ENCODE results near the gene NUDT19. TPM values are rescaled to one million over a fixed set of nuclear protein-coding genes. Genes with fewer than 3 reads are reported as not detected.

NUDT19 gene
- total and polyA plus RNA-seq, 9 of the 15 experiments (the other 6 are each of a cell fraction or from before 2014, with no cell fraction given), result 9.6 to 38.6 (median 14.4) TPM

DNA sequence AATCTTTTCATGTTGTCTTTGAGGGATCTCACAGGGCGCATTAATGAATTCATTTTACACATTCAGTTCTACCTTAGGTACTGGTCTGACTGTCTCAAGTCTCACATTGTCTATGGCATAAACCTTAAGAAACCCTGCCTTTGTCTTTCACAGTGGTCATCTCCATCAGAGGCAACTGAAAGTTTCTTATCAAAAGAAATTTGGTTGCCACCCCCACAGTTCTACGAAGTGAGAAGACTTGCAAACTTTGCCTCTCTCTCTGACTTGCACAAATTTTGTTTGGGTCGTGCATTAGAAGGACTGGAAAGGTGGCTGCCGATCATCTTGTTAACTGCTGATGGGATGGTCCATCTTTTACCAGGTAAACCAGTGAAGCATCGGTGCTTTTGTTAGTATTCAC lies 17.4 kb downstream of the NUDT19 start:
- no peaks in the 10 kb centered on the region for H3K9me3 ChIP-seq (replicated peaks; ENCODE audit: control insufficient read depth, insufficient read depth, low read depth, low read length)
- H3K4me1 ChIP-seq (replicated peaks in 1 of 2; ENCODE audit: control insufficient read depth in 2 of 2, insufficient read depth in 2 of 2, low read length in 2 of 2), result peaks cover 0 to 9% of the 10 kb centered on the region in 2 experiments; a peak in 3 of 5 replicates
- H2AFZ ChIP-seq (ENCODE audit: low read depth, low read length), result no peak overlapping the region
- in situ Hi-C loops (cut with MboI), result no loop called here
- peaks cover 38% of the 10 kb centered on the region for H3K79me2 ChIP-seq (ENCODE audit: control insufficient read depth, insufficient read depth, low read length)
- intact Hi-C loops (cut with micrococcal nuclease), result no loop called here
- no peak overlapping the region for H3K9ac ChIP-seq (ENCODE audit: insufficient read depth in 1 of 2, low read depth in 2 of 2, low read length in 2 of 2)
- H4K20me1 ChIP-seq (replicated peaks; ENCODE audit: control insufficient read depth, insufficient read depth, low read length), result no peaks in the 10 kb centered on the region
- TF ChIP-seq EGR1 (conservative IDR thresholded peaks at IDR 0.05) (peak; percentile 66), RUNX1 (IDR thresholded peaks at IDR 0.05; ENCODE audit: low read depth) (no peak)
- no TSS peak for BruUV-seq (replicated peaks)
- no peaks in the 10 kb centered on the region for H3K27me3 ChIP-seq (ENCODE audit: control insufficient read depth in 2 of 2, insufficient read depth in 2 of 2, low read length in 2 of 2)
- H3K27ac ChIP-seq (ENCODE audit: extremely low read depth, low read depth, low read length), result peak overlapping the region; percentile 37; the same call in 1 of the 3 replicates
- ChIA-PET POLR2A (interaction anchor here (0.7 to 1.3 kb wide), 4 partner anchors 9 to 1397 kb away, joined by 3 to 4 read pairs (median 4); no protein-coding TSS in a partner anchor), CTCF (ENCODE audit: low intra/inter-chr PET ratio) (no interaction called here)
- H3K4me3 ChIP-seq, result no peak overlapping the region
- ATAC-seq (peak; percentile 37), FAIRE-seq (peak; percentile 46), DNase-seq (ENCODE audit: extremely low read depth in 1 of 4, low spot score in 3 of 4) (peak in 1 of 4 experiments; percentile 23)
- H3K4me2 ChIP-seq (ENCODE audit: insufficient read depth, low read length), result no peak overlapping the region
- peaks cover 78% of the 10 kb centered on the region for H3K36me3 ChIP-seq (ENCODE audit: control insufficient read depth, insufficient read depth, low read length)
- H3K9me1 ChIP-seq (ENCODE audit: control insufficient read depth, insufficient read depth, low read length), result no peaks in the 10 kb centered on the region
- 67% methylated on average over 5 of the region's 5 CpGs for WGBS (ENCODE audit: insufficient coverage, low coverage, missing lambda C conversion rate)

DNA sequence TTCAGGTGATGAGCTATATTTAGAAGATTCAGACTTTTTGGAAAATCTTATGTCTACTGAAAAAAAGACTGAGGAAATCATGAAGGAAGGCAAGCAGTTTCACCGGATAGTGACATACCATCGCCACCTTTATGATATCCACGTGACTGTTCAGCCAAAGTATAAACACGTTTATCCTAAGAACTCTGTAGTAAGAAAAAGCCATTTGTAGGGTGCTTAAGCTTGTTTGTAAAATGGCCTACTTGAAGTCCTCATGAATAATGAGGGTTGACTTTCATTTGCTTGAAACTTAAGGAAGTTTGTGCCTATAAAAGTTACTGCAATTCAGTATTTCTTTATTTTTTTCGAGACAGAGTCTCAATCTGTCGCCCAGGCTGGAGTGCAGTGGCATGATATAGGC lies 20.1 kb downstream of the NUDT19 start:
- Histone ChIP-seq H3K4me2 (ENCODE audit: insufficient read depth, low read length) (no peak overlapping the region), H3K4me1 (replicated peaks in 1 of 2; ENCODE audit: control insufficient read depth in 2 of 2, insufficient read depth in 2 of 2, low read length in 2 of 2) (peaks cover 0 to 9% of the 10 kb centered on the region in 2 experiments; a peak in 3 of 5 replicates), H3K4me3 (no peak overlapping the region), H3K36me3 (ENCODE audit: control insufficient read depth, insufficient read depth, low read length) (peaks cover 57% of the 10 kb centered on the region), H4K20me1 (replicated peaks; ENCODE audit: control insufficient read depth, insufficient read depth, low read length) (no peaks in the 10 kb centered on the region), H2AFZ (ENCODE audit: low read depth, low read length) (no peak overlapping the region), H3K9ac (ENCODE audit: insufficient read depth in 1 of 2, low read depth in 2 of 2, low read length in 2 of 2) (no peak overlapping the region), H3K9me3 (replicated peaks; ENCODE audit: control insufficient read depth, insufficient read depth, low read depth, low read length) (no peaks in the 10 kb centered on the region), H3K27ac (ENCODE audit: extremely low read depth, low read depth, low read length) (no peak overlapping the region), H3K79me2 (ENCODE audit: control insufficient read depth, insufficient read depth, low read length) (peaks cover 17% of the 10 kb centered on the region), H3K27me3 (ENCODE audit: control insufficient read depth in 2 of 2, insufficient read depth in 2 of 2, low read length in 2 of 2) (no peaks in the 10 kb centered on the region), H3K9me1 (ENCODE audit: control insufficient read depth, insufficient read depth, low read length) (no peaks in the 10 kb centered on the region)
- CTCF ChIA-PET (ENCODE audit: low intra/inter-chr PET ratio), result no interaction called here
- DNase-seq (ENCODE audit: extremely low read depth in 1 of 4, low spot score in 3 of 4) (no peak), FAIRE-seq (no peak), ATAC-seq (no peak)
- no TSS peak for BruUV-seq (replicated peaks)
- POLR2A ChIA-PET, result interaction anchor here (0.7 to 2.6 kb wide), 3 partner anchors 11 to 18 kb away, joined by 3 to 13 read pairs (median 4); no protein-coding TSS in a partner anchor
- intact Hi-C loops (cut with micrococcal nuclease) (no loop called here), in situ Hi-C loops (cut with MboI) (no loop called here)
- 90% methylated on average over 6 of the region's 6 CpGs for WGBS (ENCODE audit: insufficient coverage, low coverage, missing lambda C conversion rate)
- TF ChIP-seq ZNF12 (CRISPR knock-in tag; IDR thresholded peaks at IDR 0.05) (no peak), ZNF165 (CRISPR knock-in tag; IDR thresholded peaks at IDR 0.05; ENCODE audit: borderline replicate concordance) (no peak), TAF1 (IDR thresholded peaks at IDR 0.05; ENCODE audit: control insufficient read depth, extremely low read depth, insufficient read depth, low read length, severe bottlenecking) (no peak), TRIM28 (IDR thresholded peaks at IDR 0.05) (no peak), ZNF766 (CRISPR knock-in tag; conservative IDR thresholded peaks at IDR 0.05) (no peak), MED1 (CRISPR knock-in tag; IDR thresholded peaks at IDR 0.05; ENCODE audit: borderline replicate concordance) (no peak), C11orf30 (IDR thresholded peaks at IDR 0.05; ENCODE audit: low read depth) (no peak), DACH1 (IDR thresholded peaks at IDR 0.05; ENCODE audit: partially characterized antibody) (no peak)
- TF ChIP-seq, protein P1, sequence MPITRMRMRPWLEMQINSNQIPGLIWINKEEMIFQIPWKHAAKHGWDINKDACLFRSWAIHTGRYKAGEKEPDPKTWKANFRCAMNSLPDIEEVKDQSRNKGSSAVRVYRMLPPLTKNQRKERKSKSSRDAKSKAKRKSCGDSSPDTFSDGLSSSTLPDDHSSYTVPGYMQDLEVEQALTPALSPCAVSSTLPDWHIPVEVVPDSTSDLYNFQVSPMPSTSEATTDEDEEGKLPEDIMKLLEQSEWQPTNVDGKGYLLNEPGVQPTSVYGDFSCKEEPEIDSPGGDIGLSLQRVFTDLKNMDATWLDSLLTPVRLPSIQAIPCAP (CRISPR knock-in tag; IDR thresholded peaks at IDR 0.05; ENCODE audit: borderline replicate concordance), result no peak
- TF ChIP-seq, protein P2, sequence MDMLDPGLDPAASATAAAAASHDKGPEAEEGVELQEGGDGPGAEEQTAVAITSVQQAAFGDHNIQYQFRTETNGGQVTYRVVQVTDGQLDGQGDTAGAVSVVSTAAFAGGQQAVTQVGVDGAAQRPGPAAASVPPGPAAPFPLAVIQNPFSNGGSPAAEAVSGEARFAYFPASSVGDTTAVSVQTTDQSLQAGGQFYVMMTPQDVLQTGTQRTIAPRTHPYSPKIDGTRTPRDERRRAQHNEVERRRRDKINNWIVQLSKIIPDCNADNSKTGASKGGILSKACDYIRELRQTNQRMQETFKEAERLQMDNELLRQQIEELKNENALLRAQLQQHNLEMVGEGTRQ (CRISPR knock-in tag; IDR thresholded peaks at IDR 0.05), result no peak
- TF ChIP-seq, protein P3, sequence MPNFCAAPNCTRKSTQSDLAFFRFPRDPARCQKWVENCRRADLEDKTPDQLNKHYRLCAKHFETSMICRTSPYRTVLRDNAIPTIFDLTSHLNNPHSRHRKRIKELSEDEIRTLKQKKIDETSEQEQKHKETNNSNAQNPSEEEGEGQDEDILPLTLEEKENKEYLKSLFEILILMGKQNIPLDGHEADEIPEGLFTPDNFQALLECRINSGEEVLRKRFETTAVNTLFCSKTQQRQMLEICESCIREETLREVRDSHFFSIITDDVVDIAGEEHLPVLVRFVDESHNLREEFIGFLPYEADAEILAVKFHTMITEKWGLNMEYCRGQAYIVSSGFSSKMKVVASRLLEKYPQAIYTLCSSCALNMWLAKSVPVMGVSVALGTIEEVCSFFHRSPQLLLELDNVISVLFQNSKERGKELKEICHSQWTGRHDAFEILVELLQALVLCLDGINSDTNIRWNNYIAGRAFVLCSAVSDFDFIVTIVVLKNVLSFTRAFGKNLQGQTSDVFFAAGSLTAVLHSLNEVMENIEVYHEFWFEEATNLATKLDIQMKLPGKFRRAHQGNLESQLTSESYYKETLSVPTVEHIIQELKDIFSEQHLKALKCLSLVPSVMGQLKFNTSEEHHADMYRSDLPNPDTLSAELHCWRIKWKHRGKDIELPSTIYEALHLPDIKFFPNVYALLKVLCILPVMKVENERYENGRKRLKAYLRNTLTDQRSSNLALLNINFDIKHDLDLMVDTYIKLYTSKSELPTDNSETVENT (CRISPR knock-in tag; IDR thresholded peaks at IDR 0.05), result no peak

Measured in K562 (cell line).